Measurements from ENCODE around the gene LHPP. TPM values are rescaled to one million over a fixed set of nuclear protein-coding genes. Genes with fewer than 3 reads are reported as not detected.

The LHPP gene
- total and polyA plus RNA-seq, 2 experiments from 2014 or later: 27.4 to 40.2 TPM

GRCh38 chr10:124515244-124515970 lies 53.8 kb downstream of the LHPP start:
- Mint-ChIP-seq H3K4me1 (peaks cover 3% of the 10 kb centered on the region), H3K27me3 (ENCODE audit: insufficient read depth, low read depth, poor library complexity) (peaks cover 9% of the 10 kb centered on the region), H3K9me3 (no peaks in the 10 kb centered on the region; the same call in 2 of the 3 replicates), H3K36me3 (ENCODE audit: low read depth) (peaks cover 11% of the 10 kb centered on the region; the same call in 2 of the 3 replicates), H3K27ac (no peak overlapping the region), H3K4me3 (no peak overlapping the region)
- H3K9me2 ChIP-seq (ENCODE audit: insufficient read depth): no peaks in the 10 kb centered on the region
- H3K36me3 ChIP-seq (ENCODE audit: insufficient read depth): no peaks in the 10 kb centered on the region
- H3K27me3 ChIP-seq (ENCODE audit: insufficient read depth): no peaks in the 10 kb centered on the region
- peaks cover 6% of the 10 kb centered on the region; the same call in 1 of the 2 replicates for H4K20me1 ChIP-seq (replicated peaks; ENCODE audit: insufficient read depth)
- H3F3A ChIP-seq (replicated peaks; ENCODE audit: low read depth): no peaks in the 10 kb centered on the region
- H3K4me2 ChIP-seq: no peak overlapping the region
- ATAC-seq (no peak), DNase-seq (ENCODE audit: low spot score) (no peak)
- no peak overlapping the region for H3K4me3 ChIP-seq
- peaks cover 2% of the 10 kb centered on the region; the same call in 1 of the 2 replicates for H3K4me1 ChIP-seq (ENCODE audit: insufficient read depth)
- no peaks in the 10 kb centered on the region for H3K79me2 ChIP-seq (replicated peaks; ENCODE audit: insufficient read depth)
- no peak for TF ChIP-seq ETS1 (IDR thresholded peaks at IDR 0.05)
- no peak for TF ChIP-seq CREB1 (CRISPR knock-in tag; IDR thresholded peaks at IDR 0.05; ENCODE audit: low read depth)
- TF ChIP-seq JUNB (IDR thresholded peaks at IDR 0.05; ENCODE audit: unreplicated experiment): no peak
- no peak for TF ChIP-seq EZH2 (IDR thresholded peaks at IDR 0.05; ENCODE audit: low read depth, unreplicated experiment)
- no peak for TF ChIP-seq STAT1 (IDR thresholded peaks at IDR 0.05; ENCODE audit: unreplicated experiment)
- TF ChIP-seq CTCF (conservative IDR thresholded peaks at IDR 0.05; ENCODE audit: low read depth in 2 of 2): no peak
- TF ChIP-seq ZNF462 (CRISPR knock-in tag; IDR thresholded peaks at IDR 0.05): no peak
- H2AFZ ChIP-seq: no peak overlapping the region
- no peak overlapping the region for H3K27ac ChIP-seq (ENCODE audit: low read depth)

All from GM23338 (cell line).